ENCODE measurements around the gene MCC. TPM values are rescaled to one million over a fixed set of nuclear protein-coding genes. Genes with fewer than 3 reads are reported as not detected.

The MCC gene
- polyA plus RNA-seq, 2 of the 4 experiments (the other 2 are of a cell fraction): 0.09 to 0.10 TPM

- DNase-seq (ENCODE audit: low read depth in 1 of 2, low spot score in 1 of 2): no peak
- TF ChIP-seq PBX3 (IDR thresholded peaks at IDR 0.05) (no peak), ATOH8 (CRISPR knock-in tag; IDR thresholded peaks at IDR 0.05; ENCODE audit: low read depth) (no peak), RFX5 (IDR thresholded peaks at IDR 0.05) (no peak), JUNB (IDR thresholded peaks at IDR 0.05) (no peak), HMGXB4 (CRISPR knock-in tag; IDR thresholded peaks at IDR 0.05; ENCODE audit: borderline replicate concordance) (no peak), JUN (IDR thresholded peaks at IDR 0.05) (no peak), HOXA7 (CRISPR knock-in tag; IDR thresholded peaks at IDR 0.05) (no peak), MAZ (IDR thresholded peaks at IDR 0.05; ENCODE audit: borderline replicate concordance, low read depth, low read length) (no peak), BHLHE40 (IDR thresholded peaks at IDR 0.05; ENCODE audit: low read depth, low read length) (no peak), MAX (IDR thresholded peaks at IDR 0.05) (no peak), GATA3 (IDR thresholded peaks at IDR 0.05; ENCODE audit: borderline replicate concordance) (no peak), CTCF (IDR thresholded peaks at IDR 0.05) (no peak), BCL3 (IDR thresholded peaks at IDR 0.05) (no peak), SREBF2 (IDR thresholded peaks at IDR 0.05) (no peak)
- ChIA-PET POLR2A (no interaction called here), CTCF (no interaction called here)
- ATAC-seq: no peak
- H3K4me1 ChIP-seq: no peaks in the 10 kb centered on the region
- H3K4me3 ChIP-seq: no peak overlapping the region
- no peak overlapping the region for H3K4me2 ChIP-seq
- WGBS (ENCODE audit: missing lambda C conversion rate): 21% methylated on average over 4 of the region's 4 CpGs
- H3K27ac ChIP-seq: no peak overlapping the region
- FAIRE-seq: no peak
- H3K9me3 ChIP-seq: 0 out of 3 replicates have a peak, but pooled peaks cover 3% of the 10 kb centered on the region
Observed at GRCh38 chr5:113195771-113196170, 292.5 kb downstream of the MCC start.

- ChIA-PET POLR2A (no interaction called here), CTCF (no interaction called here)
- DNase-seq (ENCODE audit: low read depth in 1 of 2, low spot score in 1 of 2): no peak
- Histone ChIP-seq H3K9me3 (0 out of 3 replicates have a peak, but pooled peaks cover 3% of the 10 kb centered on the region), H3K4me3 (no peak overlapping the region), H3K4me1 (no peaks in the 10 kb centered on the region), H3K27ac (no peak overlapping the region), H3K4me2 (no peak overlapping the region)
- no peak for FAIRE-seq
- no peak for ATAC-seq
- TF ChIP-seq HOXB5 (CRISPR knock-in tag; IDR thresholded peaks at IDR 0.05) (no peak), KDM1A (IDR thresholded peaks at IDR 0.05; ENCODE audit: low read depth) (no peak), ELK1 (IDR thresholded peaks at IDR 0.05; ENCODE audit: low read depth, low read length) (no peak), USF2 (IDR thresholded peaks at IDR 0.05) (no peak), E2F6 (IDR thresholded peaks at IDR 0.05; ENCODE audit: borderline replicate concordance, low read depth) (no peak), GATA3 (IDR thresholded peaks at IDR 0.05; ENCODE audit: borderline replicate concordance) (no peak), NR3C1 (IDR thresholded peaks at IDR 0.05) (no peak), PBX3 (IDR thresholded peaks at IDR 0.05) (no peak), HDAC2 (IDR thresholded peaks at IDR 0.05) (no peak), BHLHE40 (IDR thresholded peaks at IDR 0.05; ENCODE audit: low read depth, low read length) (no peak)
- 82% methylated on average over 3 of the region's 3 CpGs for WGBS (ENCODE audit: missing lambda C conversion rate)
Observed at GRCh38 chr5:113195251-113195650, 293.0 kb downstream of the MCC start.

All from A549 (cell line).